ENCODE measurements around the gene TMEM147.

DNA sequence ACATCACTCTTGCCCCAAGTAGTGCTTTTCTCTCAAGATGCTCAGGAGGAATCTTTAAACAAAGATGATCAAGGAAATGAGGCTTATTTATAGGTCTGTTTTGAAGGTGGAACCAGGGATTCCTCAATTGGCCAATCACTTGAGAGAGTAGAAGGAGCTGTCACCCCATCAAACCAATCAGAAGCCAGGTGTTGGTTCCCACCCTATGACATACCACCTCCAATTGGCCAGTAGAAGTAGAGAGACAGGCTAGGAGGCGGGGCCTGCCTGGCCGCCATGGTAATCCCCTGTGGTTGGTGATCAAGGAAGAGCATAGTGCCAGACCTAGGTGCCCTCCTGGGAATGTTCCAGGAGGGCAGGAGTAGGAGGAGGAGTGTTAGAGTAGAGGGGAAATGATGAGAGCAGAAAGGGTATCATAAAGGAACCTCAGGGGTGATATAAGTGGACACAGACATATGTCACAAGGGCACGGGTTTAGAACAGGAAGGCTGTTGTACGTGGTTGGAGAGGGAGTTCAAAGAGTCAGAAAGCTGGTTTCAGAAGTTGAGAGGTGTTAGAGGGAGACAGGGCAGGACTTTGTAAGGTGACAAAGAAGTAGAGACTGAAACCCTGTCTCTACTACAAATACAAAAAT, 51.1 kb downstream of the TMEM147 start:
- TF ChIP-seq, protein P1, sequence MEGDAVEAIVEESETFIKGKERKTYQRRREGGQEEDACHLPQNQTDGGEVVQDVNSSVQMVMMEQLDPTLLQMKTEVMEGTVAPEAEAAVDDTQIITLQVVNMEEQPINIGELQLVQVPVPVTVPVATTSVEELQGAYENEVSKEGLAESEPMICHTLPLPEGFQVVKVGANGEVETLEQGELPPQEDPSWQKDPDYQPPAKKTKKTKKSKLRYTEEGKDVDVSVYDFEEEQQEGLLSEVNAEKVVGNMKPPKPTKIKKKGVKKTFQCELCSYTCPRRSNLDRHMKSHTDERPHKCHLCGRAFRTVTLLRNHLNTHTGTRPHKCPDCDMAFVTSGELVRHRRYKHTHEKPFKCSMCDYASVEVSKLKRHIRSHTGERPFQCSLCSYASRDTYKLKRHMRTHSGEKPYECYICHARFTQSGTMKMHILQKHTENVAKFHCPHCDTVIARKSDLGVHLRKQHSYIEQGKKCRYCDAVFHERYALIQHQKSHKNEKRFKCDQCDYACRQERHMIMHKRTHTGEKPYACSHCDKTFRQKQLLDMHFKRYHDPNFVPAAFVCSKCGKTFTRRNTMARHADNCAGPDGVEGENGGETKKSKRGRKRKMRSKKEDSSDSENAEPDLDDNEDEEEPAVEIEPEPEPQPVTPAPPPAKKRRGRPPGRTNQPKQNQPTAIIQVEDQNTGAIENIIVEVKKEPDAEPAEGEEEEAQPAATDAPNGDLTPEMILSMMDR (IDR thresholded peaks at IDR 0.05; ENCODE audit: insufficient read depth, low read depth, low read length), result no peak
- TF ChIP-seq EZH2 (IDR thresholded peaks at IDR 0.05; ENCODE audit: insufficient read depth, low read length), result no peak
